HEK293 (cell line): ENCODE data around the gene C5orf34.
A peak's percentile ranks its signal among the peaks of the same experiment; 100 is the strongest.

Experiments used
- GLIS2 ChIP-seq: fragments of 450-650 bp; formaldehyde crosslinking; IDR thresholded peaks from 2 replicates; pipeline ENCODE4 v1.5.1; 2016; ENCODE audit warnings: missing biosample characterization, missing genetic modification characterization
- KLF7 ChIP-seq: fragments of 450-650 bp; formaldehyde crosslinking; IDR thresholded peaks from 2 replicates; pipeline ENCODE4 v1.5.1; 2016; ENCODE audit warnings: missing biosample characterization, missing genetic modification characterization, borderline replicate concordance
- SCRT1 ChIP-seq: fragments of 450-650 bp; formaldehyde crosslinking; IDR thresholded peaks from 2 replicates; pipeline ENCODE4 v1.5.1; 2016; ENCODE audit warnings: missing biosample characterization, missing genetic modification characterization, borderline replicate concordance
- YY2 ChIP-seq: fragments of 450-650 bp; formaldehyde crosslinking; IDR thresholded peaks from 2 replicates; pipeline ENCODE4 v1.5.1; 2016; ENCODE audit warnings: missing biosample characterization, missing genetic modification characterization
- ZBTB7A ChIP-seq: fragments of 450-650 bp; formaldehyde crosslinking; IDR thresholded peaks from 2 replicates; pipeline ENCODE4 v1.5.1; 2016; ENCODE audit warnings: low read depth, missing biosample characterization, missing genetic modification characterization
- ZNF112 ChIP-seq: fragments of 450-650 bp; formaldehyde crosslinking; IDR thresholded peaks from 2 replicates; pipeline ENCODE4 v1.5.0; 2017; ENCODE audit warnings: missing biosample characterization, missing genetic modification characterization
- ZNF350 ChIP-seq: fragments of 450-650 bp; formaldehyde crosslinking; IDR thresholded peaks from 2 replicates; pipeline ENCODE4 v1.5.0; 2017; ENCODE audit warnings: missing biosample characterization, mild to moderate bottlenecking, missing genetic modification characterization
- ZNF404 ChIP-seq: fragments of 450-650 bp; formaldehyde crosslinking; IDR thresholded peaks from 2 replicates; pipeline ENCODE4 v1.5.1; 2017; ENCODE audit warnings: missing biosample characterization, missing genetic modification characterization
- ZNF701 ChIP-seq: fragments of 450-650 bp; formaldehyde crosslinking; IDR thresholded peaks from 2 replicates; pipeline ENCODE4 v1.5.1; 2016; ENCODE audit warnings: missing biosample characterization, missing genetic modification characterization
- ZNF76 ChIP-seq: fragments of 450-650 bp; formaldehyde crosslinking; IDR thresholded peaks from 2 replicates; pipeline ENCODE4; 2016; ENCODE audit warnings: low read depth, missing biosample characterization, missing genetic modification characterization, borderline replicate concordance
- ZNF785 ChIP-seq: fragments of 450-650 bp; formaldehyde crosslinking; IDR thresholded peaks from 2 replicates; pipeline ENCODE4 v1.5.1; 2016; ENCODE audit warnings: missing biosample characterization, missing genetic modification characterization
- TF ChIP-seq, protein P1 (sequence below): fragments of 450-650 bp; formaldehyde crosslinking; IDR thresholded peaks from 2 replicates; pipeline ENCODE4 v1.5.1; 2016; ENCODE audit warnings: missing biosample characterization, missing genetic modification characterization
- TF ChIP-seq, protein P2 (sequence below): fragments of 450-650 bp; formaldehyde crosslinking; IDR thresholded peaks from 2 replicates; pipeline ENCODE4 v1.5.1; 2016; ENCODE audit warnings: missing biosample characterization, missing genetic modification characterization
- TF ChIP-seq, protein P3 (sequence below): fragments of 450-650 bp; formaldehyde crosslinking; conservative IDR thresholded peaks from 2 replicates; pipeline ENCODE4 v1.5.1; 2016; ENCODE audit warnings: low read depth, missing biosample characterization, missing genetic modification characterization
- TF ChIP-seq, protein P4 (sequence below): fragments of 450-650 bp; formaldehyde crosslinking; IDR thresholded peaks from 2 replicates; pipeline ENCODE4 v1.5.1; 2016; ENCODE audit warnings: missing biosample characterization, missing genetic modification characterization
- TF ChIP-seq, protein P5 (sequence below): fragments of 450-650 bp; formaldehyde crosslinking; IDR thresholded peaks from 2 replicates; pipeline ENCODE4 v1.5.1; 2016; ENCODE audit warnings: missing biosample characterization, missing genetic modification characterization, borderline replicate concordance
- TF ChIP-seq, protein P6 (sequence below): fragments of 450-650 bp; formaldehyde crosslinking; IDR thresholded peaks from 2 replicates; pipeline ENCODE4 v1.5.1; 2016; ENCODE audit warnings: missing biosample characterization, missing genetic modification characterization
- TF ChIP-seq, protein P7 (sequence below): fragments of 450-650 bp; formaldehyde crosslinking; IDR thresholded peaks from 2 replicates; pipeline ENCODE4 v1.5.1; 2016; ENCODE audit warnings: missing biosample characterization, missing genetic modification characterization

Gene C5orf34

DNA sequence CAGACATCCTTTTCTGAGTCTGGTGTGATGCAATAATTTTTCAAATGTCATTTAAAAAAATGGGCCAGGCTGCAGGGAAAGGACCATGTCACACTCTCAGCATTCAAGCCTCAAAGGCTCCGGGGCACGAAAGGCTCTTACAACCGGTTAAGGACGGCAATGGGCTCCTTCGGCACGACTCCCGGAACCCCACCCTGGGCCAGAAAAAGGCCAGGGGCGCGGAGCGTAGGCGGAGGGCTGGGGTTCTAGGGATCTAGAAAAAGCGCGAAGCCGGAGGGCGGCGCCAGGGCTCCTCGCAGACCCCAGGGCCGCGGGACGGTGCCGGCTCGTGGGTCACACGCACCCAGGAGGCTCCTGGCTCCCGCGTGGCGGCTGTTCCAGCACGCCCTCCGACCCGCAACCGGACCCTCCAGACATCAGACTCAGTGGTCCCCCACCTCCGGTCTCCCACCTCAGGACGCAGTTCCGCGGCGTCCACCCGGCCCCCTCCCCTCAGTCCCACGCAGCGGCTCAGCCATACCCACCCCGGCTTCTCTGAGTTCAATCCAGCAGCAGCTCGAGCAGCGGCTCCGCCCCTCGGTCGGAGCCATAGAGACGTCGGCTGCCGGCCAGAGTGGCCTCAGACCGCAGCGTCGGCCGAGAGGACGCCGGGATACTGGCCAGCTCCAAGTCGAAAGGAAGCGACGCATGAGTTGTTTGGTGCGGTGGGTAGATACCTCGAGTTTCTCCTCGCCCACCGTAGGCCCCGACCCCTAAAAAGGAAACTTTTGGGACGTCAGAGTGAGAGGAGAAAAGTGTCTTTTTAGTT lies 31.4 kb downstream of the C5orf34 start, which contains the start of gene TMEM267 (continued):
- TF ChIP-seq, protein P1, sequence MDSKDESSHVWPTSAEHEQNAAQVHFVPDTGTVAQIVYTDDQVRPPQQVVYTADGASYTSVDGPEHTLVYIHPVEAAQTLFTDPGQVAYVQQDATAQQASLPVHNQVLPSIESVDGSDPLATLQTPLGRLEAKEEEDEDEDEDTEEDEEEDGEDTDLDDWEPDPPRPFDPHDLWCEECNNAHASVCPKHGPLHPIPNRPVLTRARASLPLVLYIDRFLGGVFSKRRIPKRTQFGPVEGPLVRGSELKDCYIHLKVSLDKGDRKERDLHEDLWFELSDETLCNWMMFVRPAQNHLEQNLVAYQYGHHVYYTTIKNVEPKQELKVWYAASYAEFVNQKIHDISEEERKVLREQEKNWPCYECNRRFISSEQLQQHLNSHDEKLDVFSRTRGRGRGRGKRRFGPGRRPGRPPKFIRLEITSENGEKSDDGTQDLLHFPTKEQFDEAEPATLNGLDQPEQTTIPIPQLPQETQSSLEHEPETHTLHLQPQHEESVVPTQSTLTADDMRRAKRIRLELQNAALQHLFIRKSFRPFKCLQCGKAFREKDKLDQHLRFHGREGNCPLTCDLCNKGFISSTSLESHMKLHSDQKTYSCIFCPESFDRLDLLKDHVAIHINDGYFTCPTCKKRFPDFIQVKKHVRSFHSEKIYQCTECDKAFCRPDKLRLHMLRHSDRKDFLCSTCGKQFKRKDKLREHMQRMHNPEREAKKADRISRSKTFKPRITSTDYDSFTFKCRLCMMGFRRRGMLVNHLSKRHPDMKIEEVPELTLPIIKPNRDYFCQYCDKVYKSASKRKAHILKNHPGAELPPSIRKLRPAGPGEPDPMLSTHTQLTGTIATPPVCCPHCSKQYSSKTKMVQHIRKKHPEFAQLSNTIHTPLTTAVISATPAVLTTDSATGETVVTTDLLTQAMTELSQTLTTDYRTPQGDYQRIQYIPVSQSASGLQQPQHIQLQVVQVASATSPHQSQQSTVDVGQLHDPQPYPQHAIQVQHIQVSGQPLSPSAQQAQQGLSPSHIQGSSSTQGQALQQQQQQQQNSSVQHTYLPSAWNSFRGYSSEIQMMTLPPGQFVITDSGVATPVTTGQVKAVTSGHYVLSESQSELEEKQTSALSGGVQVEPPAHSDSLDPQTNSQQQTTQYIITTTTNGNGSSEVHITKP (tag by site-specific recombination), result peak; percentile 89
- peak; percentile 95 for TF ChIP-seq ZNF76 (tag by site-specific recombination)
- TF ChIP-seq ZNF350, result no peak
- TF ChIP-seq, protein P2, sequence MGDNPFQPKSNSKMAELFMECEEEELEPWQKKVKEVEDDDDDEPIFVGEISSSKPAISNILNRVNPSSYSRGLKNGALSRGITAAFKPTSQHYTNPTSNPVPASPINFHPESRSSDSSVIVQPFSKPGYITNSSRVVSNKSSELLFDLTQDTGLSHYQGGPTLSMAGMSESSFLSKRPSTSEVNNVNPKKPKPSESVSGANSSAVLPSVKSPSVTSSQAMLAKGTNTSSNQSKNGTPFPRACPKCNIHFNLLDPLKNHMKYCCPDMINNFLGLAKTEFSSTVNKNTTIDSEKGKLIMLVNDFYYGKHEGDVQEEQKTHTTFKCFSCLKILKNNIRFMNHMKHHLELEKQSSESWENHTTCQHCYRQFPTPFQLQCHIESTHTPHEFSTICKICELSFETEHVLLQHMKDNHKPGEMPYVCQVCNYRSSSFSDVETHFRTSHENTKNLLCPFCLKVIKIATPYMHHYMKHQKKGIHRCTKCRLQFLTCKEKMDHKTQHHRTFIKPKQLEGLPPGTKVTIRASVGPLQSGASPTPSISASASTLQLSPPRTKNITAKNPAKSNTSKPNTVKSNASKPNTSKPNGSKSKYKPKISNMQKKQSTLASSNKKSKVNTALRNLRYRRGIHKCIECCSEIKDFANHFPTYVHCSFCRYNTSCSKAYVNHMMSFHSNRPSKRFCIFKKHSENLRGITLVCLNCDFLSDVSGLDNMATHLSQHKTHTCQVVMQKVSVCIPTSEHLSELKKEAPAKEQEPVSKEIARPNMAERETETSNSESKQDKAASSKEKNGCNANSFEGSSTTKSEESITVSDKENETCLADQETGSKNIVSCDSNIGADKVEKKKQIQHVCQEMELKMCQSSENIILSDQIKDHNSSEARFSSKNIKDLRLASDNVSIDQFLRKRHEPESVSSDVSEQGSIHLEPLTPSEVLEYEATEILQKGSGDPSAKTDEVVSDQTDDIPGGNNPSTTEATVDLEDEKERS (tag by site-specific recombination), result 0 out of 2 replicates have a peak, but pooled peaks have one; percentile 50
- TF ChIP-seq, protein P3, sequence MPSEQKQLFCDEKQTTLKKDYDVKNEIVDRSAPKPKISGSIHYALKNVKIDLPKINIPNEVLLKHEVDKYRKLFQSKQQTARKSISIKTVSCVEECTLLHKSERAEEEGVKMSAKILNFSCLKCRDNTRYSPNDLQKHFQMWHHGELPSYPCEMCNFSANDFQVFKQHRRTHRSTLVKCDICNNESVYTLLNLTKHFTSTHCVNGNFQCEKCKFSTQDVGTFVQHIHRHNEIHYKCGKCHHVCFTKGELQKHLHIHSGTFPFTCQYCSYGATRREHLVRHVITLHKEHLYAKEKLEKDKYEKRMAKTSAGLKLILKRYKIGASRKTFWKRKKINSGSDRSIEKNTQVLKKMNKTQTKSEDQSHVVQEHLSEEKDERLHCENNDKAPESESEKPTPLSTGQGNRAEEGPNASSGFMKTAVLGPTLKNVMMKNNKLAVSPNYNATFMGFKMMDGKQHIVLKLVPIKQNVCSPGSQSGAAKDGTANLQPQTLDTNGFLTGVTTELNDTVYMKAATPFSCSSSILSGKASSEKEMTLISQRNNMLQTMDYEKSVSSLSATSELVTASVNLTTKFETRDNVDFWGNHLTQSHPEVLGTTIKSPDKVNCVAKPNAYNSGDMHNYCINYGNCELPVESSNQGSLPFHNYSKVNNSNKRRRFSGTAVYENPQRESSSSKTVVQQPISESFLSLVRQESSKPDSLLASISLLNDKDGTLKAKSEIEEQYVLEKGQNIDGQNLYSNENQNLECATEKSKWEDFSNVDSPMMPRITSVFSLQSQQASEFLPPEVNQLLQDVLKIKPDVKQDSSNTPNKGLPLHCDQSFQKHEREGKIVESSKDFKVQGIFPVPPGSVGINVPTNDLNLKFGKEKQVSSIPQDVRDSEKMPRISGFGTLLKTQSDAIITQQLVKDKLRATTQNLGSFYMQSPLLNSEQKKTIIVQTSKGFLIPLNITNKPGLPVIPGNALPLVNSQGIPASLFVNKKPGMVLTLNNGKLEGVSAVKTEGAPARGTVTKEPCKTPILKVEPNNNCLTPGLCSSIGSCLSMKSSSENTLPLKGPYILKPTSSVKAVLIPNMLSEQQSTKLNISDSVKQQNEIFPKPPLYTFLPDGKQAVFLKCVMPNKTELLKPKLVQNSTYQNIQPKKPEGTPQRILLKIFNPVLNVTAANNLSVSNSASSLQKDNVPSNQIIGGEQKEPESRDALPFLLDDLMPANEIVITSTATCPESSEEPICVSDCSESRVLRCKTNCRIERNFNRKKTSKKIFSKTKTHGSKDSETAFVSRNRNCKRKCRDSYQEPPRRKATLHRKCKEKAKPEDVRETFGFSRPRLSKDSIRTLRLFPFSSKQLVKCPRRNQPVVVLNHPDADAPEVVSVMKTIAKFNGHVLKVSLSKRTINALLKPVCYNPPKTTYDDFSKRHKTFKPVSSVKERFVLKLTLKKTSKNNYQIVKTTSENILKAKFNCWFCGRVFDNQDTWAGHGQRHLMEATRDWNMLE (tag by site-specific recombination), result peak; percentile 50
- peak; percentile 80 for TF ChIP-seq GLIS2 (tag by site-specific recombination)
- no peak for TF ChIP-seq ZNF701 (tag by site-specific recombination)
- TF ChIP-seq ZBTB7A (tag by site-specific recombination), result 0 out of 2 replicates have a peak, but pooled peaks have one; percentile 35
- TF ChIP-seq ZNF404, result no peak
- TF ChIP-seq ZNF112 (tag by site-specific recombination), result no peak
- peak; percentile 78 for TF ChIP-seq KLF7 (tag by site-specific recombination)
- TF ChIP-seq, protein P4, sequence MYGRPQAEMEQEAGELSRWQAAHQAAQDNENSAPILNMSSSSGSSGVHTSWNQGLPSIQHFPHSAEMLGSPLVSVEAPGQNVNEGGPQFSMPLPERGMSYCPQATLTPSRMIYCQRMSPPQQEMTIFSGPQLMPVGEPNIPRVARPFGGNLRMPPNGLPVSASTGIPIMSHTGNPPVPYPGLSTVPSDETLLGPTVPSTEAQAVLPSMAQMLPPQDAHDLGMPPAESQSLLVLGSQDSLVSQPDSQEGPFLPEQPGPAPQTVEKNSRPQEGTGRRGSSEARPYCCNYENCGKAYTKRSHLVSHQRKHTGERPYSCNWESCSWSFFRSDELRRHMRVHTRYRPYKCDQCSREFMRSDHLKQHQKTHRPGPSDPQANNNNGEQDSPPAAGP (tag by site-specific recombination), result peak; percentile 18; the same call in 1 of the 2 replicates
- peak; percentile 16; the same call in 1 of the 2 replicates for TF ChIP-seq ZNF785 (tag by site-specific recombination)
- TF ChIP-seq SCRT1, result no peak
- TF ChIP-seq, protein P5, sequence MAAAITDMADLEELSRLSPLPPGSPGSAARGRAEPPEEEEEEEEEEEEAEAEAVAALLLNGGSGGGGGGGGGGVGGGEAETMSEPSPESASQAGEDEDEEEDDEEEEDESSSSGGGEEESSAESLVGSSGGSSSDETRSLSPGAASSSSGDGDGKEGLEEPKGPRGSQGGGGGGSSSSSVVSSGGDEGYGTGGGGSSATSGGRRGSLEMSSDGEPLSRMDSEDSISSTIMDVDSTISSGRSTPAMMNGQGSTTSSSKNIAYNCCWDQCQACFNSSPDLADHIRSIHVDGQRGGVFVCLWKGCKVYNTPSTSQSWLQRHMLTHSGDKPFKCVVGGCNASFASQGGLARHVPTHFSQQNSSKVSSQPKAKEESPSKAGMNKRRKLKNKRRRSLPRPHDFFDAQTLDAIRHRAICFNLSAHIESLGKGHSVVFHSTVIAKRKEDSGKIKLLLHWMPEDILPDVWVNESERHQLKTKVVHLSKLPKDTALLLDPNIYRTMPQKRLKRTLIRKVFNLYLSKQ, result 0 out of 2 replicates have a peak, but pooled peaks have one; percentile 16
- TF ChIP-seq, protein P6, sequence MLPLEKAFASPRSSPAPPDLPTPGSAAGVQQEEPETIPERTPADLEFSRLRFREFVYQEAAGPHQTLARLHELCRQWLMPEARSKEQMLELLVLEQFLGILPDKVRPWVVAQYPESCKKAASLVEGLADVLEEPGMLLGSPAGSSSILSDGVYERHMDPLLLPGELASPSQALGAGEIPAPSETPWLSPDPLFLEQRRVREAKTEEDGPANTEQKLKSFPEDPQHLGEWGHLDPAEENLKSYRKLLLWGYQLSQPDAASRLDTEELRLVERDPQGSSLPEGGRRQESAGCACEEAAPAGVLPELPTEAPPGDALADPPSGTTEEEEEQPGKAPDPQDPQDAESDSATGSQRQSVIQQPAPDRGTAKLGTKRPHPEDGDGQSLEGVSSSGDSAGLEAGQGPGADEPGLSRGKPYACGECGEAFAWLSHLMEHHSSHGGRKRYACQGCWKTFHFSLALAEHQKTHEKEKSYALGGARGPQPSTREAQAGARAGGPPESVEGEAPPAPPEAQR (tag by site-specific recombination), result no peak
- TF ChIP-seq, protein P7, sequence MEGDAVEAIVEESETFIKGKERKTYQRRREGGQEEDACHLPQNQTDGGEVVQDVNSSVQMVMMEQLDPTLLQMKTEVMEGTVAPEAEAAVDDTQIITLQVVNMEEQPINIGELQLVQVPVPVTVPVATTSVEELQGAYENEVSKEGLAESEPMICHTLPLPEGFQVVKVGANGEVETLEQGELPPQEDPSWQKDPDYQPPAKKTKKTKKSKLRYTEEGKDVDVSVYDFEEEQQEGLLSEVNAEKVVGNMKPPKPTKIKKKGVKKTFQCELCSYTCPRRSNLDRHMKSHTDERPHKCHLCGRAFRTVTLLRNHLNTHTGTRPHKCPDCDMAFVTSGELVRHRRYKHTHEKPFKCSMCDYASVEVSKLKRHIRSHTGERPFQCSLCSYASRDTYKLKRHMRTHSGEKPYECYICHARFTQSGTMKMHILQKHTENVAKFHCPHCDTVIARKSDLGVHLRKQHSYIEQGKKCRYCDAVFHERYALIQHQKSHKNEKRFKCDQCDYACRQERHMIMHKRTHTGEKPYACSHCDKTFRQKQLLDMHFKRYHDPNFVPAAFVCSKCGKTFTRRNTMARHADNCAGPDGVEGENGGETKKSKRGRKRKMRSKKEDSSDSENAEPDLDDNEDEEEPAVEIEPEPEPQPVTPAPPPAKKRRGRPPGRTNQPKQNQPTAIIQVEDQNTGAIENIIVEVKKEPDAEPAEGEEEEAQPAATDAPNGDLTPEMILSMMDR (tag by site-specific recombination), result peak; percentile 60
- TF ChIP-seq YY2 (tag by site-specific recombination), result no peak
